K562 (cell line): Measurements from ENCODE around the gene SPRED2. TPM values are rescaled to one million over a fixed set of nuclear protein-coding genes. Genes with fewer than 3 reads are reported as not detected.
A peak's percentile ranks its signal among the peaks of the same experiment; 100 is the strongest.

Experiments
- HDAC3 ChIP-seq: fragments of 450-650 bp; IDR thresholded peaks from 2 replicates; pipeline ENCODE4 v1.6.1; 2018; ENCODE audit warnings: borderline replicate concordance, mild to moderate bottlenecking, moderate library complexity; ENCODE audit not compliant: partially characterized antibody
- MEF2D ChIP-seq: conservative IDR thresholded peaks from 2 replicates; pipeline ENCODE4 v1.6.1; 2016; ENCODE audit warnings: low read depth, missing genetic modification characterization, missing compliant biosample characterization
- PHF21A ChIP-seq: fragments of 450-650 bp; IDR thresholded peaks from 2 replicates; pipeline ENCODE4 v1.6.1; 2017; ENCODE audit warnings: low read depth, borderline replicate concordance
- POLR3A ChIP-seq: IDR thresholded peaks from 2 replicates; pipeline ENCODE4 v1.6.1; 2011; ENCODE audit warnings: borderline replicate concordance, mild to moderate bottlenecking, moderate library complexity; ENCODE audit not compliant: insufficient read length, insufficient read depth; ENCODE audit errors: extremely low read depth
- ZFP36 ChIP-seq: fragments of 150-350 bp; IDR thresholded peaks from 2 replicates; pipeline ENCODE4 v1.6.1; 2018; ENCODE audit warnings: low read length, low read depth; ENCODE audit not compliant: partially characterized antibody
- ZNF143 ChIP-seq: sonication (generic); formaldehyde crosslinking; IDR thresholded peaks from 2 replicates; pipeline ENCODE4 v1.9.0; 2022; ENCODE audit warnings: mild to moderate bottlenecking, missing genetic modification reagents
- polyA plus RNA-seq, 8 experiments: library from polyadenylated mRNA; depleted of rRNA in 4 of 8; stranded (reverse) in 5 of 8; unstranded in 3 of 8; fragments of >200 nt; fragmentation: Nextera tagmentation in 2 of 8; fragmentation: Illumina TruSeq in 1 of 8; extraction: Ambion mirVana in 2 of 8; extraction: Trizol in 1 of 8; gene quantifications; 2 replicates each; pipeline versions ENCODE4 v1.2.1 to v1.2.3, GENCODE V29; 2011 to 2014; ENCODE audit warnings: inconsistent platforms in 1 of 8, missing spikeins in 1 of 8
- total RNA-seq, 7 experiments: library from RNA; depleted of rRNA in 6 of 7; stranded (reverse); fragments of >200 nt in 6 of 7; fragmentation: Illumina TruSeq in 2 of 7; extraction: Trizol in 2 of 7; gene quantifications; 2 replicates each; pipeline versions ENCODE4 v1.2.1 to v1.2.3, GENCODE V29; 2011 to 2021; ENCODE audit warnings: low replicate concordance in 1 of 7
- TF ChIP-seq, protein P1 (sequence below), 2 experiments: fragments of 450-650 bp; formaldehyde crosslinking in 1 of 2; IDR thresholded peaks; 2 replicates each; pipeline versions ENCODE4 v1.4.0 to v1.6.1; 2014 to 2020; ENCODE audit warnings: mild to moderate bottlenecking in 2 of 2, borderline replicate concordance in 1 of 2, low read depth in 1 of 2
- TF ChIP-seq, protein P2 (sequence below): fragments of 250-450 bp; sonication (Bioruptor Pico); IDR thresholded peaks from 2 replicates; pipeline ENCODE4 v1.8.0; 2022; ENCODE audit warnings: inconsistent platforms
- TF ChIP-seq, protein P3 (sequence below): fragments of 250-450 bp; sonication (Bioruptor Pico); IDR thresholded peaks from 2 replicates; pipeline ENCODE4 v1.5.0; 2022; ENCODE audit warnings: mild to moderate bottlenecking
- TF ChIP-seq, protein P4 (sequence below): sonication (generic); formaldehyde crosslinking; IDR thresholded peaks from 2 replicates; pipeline ENCODE4 v1.8.0; 2022; ENCODE audit warnings: missing genetic modification reagents, mild to moderate bottlenecking, borderline replicate concordance

SPRED2 gene
- total and polyA plus RNA-seq, 9 of the 15 experiments (the other 6 are each of a cell fraction or from before 2014, with no cell fraction given) = 4.6 to 50.8 (median 14.1) TPM

DNA sequence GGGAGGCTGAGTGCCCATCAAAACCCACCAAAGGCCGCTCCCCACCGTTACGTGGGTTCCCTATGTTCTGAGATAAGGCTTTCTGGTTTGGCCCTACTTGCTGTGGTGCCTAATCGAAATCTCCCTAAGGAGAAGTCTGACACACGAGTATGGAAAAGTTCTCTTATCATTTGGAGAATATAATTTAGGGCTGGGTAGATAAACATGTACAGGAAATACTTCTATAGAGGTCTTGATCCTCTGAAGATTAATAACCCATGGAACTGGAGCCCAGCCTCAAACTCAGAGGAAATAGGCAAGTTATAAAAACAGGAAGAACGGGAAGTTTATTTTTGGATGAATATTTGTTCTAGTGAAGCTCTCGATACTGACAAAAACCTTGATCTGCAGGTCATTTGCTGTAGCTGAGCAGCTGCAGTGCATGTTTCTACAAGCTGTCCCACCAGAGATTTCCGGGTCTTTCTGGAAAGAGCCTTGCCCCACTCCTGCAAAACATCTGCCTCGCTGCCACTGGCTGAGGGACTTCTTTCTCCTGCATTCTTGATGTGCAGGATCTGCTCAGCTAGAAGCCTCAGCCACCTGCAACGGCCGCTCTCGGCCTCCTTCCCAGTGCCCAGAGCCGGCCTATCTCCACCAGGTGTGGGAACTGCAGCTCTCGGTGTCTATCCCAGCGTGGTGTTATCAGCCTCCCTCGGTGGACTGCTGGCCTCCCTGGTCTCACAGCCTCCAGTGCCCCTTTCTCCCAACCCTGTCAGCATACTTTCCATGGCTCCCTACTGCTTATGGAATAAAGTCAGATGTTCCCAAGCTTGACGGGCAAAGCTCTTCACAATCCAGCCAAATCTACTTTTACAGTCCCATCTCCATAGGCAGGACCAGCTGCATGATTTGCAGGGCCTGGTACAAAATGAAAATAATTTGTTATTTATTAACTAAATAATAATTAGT, 48.6 kb downstream of the SPRED2 start (continued):
- TF ChIP-seq, protein P1, sequence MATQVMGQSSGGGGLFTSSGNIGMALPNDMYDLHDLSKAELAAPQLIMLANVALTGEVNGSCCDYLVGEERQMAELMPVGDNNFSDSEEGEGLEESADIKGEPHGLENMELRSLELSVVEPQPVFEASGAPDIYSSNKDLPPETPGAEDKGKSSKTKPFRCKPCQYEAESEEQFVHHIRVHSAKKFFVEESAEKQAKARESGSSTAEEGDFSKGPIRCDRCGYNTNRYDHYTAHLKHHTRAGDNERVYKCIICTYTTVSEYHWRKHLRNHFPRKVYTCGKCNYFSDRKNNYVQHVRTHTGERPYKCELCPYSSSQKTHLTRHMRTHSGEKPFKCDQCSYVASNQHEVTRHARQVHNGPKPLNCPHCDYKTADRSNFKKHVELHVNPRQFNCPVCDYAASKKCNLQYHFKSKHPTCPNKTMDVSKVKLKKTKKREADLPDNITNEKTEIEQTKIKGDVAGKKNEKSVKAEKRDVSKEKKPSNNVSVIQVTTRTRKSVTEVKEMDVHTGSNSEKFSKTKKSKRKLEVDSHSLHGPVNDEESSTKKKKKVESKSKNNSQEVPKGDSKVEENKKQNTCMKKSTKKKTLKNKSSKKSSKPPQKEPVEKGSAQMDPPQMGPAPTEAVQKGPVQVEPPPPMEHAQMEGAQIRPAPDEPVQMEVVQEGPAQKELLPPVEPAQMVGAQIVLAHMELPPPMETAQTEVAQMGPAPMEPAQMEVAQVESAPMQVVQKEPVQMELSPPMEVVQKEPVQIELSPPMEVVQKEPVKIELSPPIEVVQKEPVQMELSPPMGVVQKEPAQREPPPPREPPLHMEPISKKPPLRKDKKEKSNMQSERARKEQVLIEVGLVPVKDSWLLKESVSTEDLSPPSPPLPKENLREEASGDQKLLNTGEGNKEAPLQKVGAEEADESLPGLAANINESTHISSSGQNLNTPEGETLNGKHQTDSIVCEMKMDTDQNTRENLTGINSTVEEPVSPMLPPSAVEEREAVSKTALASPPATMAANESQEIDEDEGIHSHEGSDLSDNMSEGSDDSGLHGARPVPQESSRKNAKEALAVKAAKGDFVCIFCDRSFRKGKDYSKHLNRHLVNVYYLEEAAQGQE (IDR thresholded peaks at IDR 0.05; ENCODE audit: borderline replicate concordance) = no peak
- TF ChIP-seq, protein P1 (CRISPR knock-in tag; IDR thresholded peaks at IDR 0.05; ENCODE audit: low read depth) = no peak
- TF ChIP-seq MEF2D (no peak), ZNF143 (CRISPR knock-in tag) (no peak), PHF21A (no peak), HDAC3 (no peak), ZFP36 (peak; percentile 4), POLR3A (no peak)
- TF ChIP-seq, protein P2, sequence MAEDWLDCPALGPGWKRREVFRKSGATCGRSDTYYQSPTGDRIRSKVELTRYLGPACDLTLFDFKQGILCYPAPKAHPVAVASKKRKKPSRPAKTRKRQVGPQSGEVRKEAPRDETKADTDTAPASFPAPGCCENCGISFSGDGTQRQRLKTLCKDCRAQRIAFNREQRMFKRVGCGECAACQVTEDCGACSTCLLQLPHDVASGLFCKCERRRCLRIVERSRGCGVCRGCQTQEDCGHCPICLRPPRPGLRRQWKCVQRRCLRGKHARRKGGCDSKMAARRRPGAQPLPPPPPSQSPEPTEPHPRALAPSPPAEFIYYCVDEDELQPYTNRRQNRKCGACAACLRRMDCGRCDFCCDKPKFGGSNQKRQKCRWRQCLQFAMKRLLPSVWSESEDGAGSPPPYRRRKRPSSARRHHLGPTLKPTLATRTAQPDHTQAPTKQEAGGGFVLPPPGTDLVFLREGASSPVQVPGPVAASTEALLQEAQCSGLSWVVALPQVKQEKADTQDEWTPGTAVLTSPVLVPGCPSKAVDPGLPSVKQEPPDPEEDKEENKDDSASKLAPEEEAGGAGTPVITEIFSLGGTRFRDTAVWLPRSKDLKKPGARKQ (CRISPR knock-in tag) = no peak
- TF ChIP-seq, protein P3, sequence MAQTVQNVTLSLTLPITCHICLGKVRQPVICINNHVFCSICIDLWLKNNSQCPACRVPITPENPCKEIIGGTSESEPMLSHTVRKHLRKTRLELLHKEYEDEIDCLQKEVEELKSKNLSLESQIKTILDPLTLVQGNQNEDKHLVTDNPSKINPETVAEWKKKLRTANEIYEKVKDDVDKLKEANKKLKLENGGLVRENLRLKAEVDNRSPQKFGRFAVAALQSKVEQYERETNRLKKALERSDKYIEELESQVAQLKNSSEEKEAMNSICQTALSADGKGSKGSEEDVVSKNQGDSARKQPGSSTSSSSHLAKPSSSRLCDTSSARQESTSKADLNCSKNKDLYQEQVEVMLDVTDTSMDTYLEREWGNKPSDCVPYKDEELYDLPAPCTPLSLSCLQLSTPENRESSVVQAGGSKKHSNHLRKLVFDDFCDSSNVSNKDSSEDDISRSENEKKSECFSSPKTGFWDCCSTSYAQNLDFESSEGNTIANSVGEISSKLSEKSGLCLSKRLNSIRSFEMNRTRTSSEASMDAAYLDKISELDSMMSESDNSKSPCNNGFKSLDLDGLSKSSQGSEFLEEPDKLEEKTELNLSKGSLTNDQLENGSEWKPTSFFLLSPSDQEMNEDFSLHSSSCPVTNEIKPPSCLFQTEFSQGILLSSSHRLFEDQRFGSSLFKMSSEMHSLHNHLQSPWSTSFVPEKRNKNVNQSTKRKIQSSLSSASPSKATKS = no peak
- TF ChIP-seq, protein P4, sequence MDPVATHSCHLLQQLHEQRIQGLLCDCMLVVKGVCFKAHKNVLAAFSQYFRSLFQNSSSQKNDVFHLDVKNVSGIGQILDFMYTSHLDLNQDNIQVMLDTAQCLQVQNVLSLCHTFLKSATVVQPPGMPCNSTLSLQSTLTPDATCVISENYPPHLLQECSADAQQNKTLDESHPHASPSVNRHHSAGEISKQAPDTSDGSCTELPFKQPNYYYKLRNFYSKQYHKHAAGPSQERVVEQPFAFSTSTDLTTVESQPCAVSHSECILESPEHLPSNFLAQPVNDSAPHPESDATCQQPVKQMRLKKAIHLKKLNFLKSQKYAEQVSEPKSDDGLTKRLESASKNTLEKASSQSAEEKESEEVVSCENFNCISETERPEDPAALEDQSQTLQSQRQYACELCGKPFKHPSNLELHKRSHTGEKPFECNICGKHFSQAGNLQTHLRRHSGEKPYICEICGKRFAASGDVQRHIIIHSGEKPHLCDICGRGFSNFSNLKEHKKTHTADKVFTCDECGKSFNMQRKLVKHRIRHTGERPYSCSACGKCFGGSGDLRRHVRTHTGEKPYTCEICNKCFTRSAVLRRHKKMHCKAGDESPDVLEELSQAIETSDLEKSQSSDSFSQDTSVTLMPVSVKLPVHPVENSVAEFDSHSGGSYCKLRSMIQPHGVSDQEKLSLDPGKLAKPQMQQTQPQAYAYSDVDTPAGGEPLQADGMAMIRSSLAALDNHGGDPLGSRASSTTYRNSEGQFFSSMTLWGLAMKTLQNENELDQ (CRISPR knock-in tag) = no peak
